Measurements from ENCODE around the gene PLA2G2D. TPM values are rescaled to one million over a fixed set of nuclear protein-coding genes. Genes with fewer than 3 reads are reported as not detected.

PLA2G2D gene
- total and polyA plus RNA-seq, 9 of the 15 experiments (the other 6 are each of a cell fraction or from before 2014, with no cell fraction given): not detected

DNA sequence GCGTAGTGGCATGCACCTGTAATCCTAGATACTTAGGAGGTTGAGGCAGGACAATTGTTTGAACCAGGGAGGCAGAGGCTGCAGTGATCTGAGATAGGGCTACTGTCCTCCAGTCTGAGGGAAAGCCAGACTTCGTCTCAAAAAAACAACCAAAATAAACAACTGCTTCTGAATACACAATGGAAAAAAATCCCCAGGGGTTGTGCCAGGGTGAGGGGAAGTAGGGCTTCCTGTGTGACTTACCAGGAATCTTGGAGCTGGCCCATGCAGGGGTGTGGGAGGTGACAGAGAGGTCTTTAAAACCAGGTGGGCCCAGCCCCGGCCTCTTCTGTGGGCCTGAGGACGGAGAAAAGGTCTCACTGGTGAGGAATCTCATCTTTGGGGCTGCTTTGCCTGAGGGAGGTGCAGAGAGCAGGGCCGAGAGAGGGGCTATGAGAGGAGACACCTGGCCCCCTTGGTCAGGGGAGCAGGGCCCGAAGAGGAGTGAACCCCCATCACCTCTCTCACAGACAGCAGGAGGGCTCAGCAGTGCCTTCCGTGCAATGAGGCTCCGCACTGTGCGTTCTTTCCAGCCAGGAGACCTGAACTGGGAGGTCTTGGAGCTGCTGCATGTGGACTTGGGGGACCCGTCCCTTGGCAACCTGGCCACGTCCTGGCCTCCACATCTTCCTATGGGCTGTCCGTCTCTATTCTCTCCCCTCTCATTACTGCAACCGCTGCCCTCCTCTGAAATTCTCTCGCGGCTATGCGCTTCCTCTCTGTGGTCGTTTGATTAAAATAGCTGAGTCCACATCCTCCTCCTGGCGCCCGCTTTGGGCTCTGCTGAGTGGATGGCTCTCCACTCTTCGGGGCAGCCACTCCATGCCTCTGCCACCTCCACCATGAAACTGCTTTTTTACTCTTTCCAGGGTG, 38.6 kb downstream of the PLA2G2D start:
- H4K20me1 ChIP-seq (replicated peaks; ENCODE audit: control insufficient read depth, insufficient read depth, low read length): no peaks in the 10 kb centered on the region
- DNase-seq (ENCODE audit: extremely low read depth in 1 of 4, low spot score in 3 of 4): no peak
- WGBS (ENCODE audit: insufficient coverage, low coverage, missing lambda C conversion rate): 2% methylated on average over 20 of the region's 20 CpGs
- intact Hi-C loops (cut with micrococcal nuclease) (no loop called here), in situ Hi-C loops (cut with MboI) (no loop called here)
- H3K9me3 ChIP-seq (replicated peaks; ENCODE audit: control insufficient read depth, insufficient read depth, low read depth, low read length): no peaks in the 10 kb centered on the region
- H3K9ac ChIP-seq (ENCODE audit: insufficient read depth in 1 of 2, low read depth in 2 of 2, low read length in 2 of 2): no peak overlapping the region
- no peaks in the 10 kb centered on the region for H3K79me2 ChIP-seq (ENCODE audit: control insufficient read depth, insufficient read depth, low read length)
- H3K4me2 ChIP-seq (ENCODE audit: insufficient read depth, low read length): no peak overlapping the region
- H3K4me3 ChIP-seq: no peak overlapping the region
- no peaks in the 10 kb centered on the region for H3K9me1 ChIP-seq (ENCODE audit: control insufficient read depth, insufficient read depth, low read length)
- no peak overlapping the region for H2AFZ ChIP-seq (ENCODE audit: low read depth, low read length)
- no peak for FAIRE-seq
- ATAC-seq: no peak
- BruUV-seq (replicated peaks): no TSS peak
- no peaks in the 10 kb centered on the region for H3K4me1 ChIP-seq (replicated peaks in 1 of 2; ENCODE audit: control insufficient read depth in 2 of 2, insufficient read depth in 2 of 2, low read length in 2 of 2)
- ChIA-PET CTCF (ENCODE audit: low intra/inter-chr PET ratio) (no interaction called here), POLR2A (interaction anchor here (0.5 to 0.7 kb wide), 2 partner anchors 15 to 1080 kb away, joined by 3 read pairs; no protein-coding TSS in a partner anchor)
- H3K27ac ChIP-seq (ENCODE audit: extremely low read depth, low read depth, low read length): no peak overlapping the region
- TF ChIP-seq GABPB2 (CRISPR knock-in tag; conservative IDR thresholded peaks at IDR 0.05): no peak
- TF ChIP-seq ELF1 (tag; IDR thresholded peaks at IDR 0.05): no peak
- no peak for TF ChIP-seq YBX1 (IDR thresholded peaks at IDR 0.05)
- no peak for TF ChIP-seq ZNF175 (CRISPR knock-in tag; IDR thresholded peaks at IDR 0.05; ENCODE audit: low read depth)
- TF ChIP-seq SMARCA4 (IDR thresholded peaks at IDR 0.05): no peak
- no peak for TF ChIP-seq ZNF57 (CRISPR knock-in tag; IDR thresholded peaks at IDR 0.05)
- TF ChIP-seq, protein P1, sequence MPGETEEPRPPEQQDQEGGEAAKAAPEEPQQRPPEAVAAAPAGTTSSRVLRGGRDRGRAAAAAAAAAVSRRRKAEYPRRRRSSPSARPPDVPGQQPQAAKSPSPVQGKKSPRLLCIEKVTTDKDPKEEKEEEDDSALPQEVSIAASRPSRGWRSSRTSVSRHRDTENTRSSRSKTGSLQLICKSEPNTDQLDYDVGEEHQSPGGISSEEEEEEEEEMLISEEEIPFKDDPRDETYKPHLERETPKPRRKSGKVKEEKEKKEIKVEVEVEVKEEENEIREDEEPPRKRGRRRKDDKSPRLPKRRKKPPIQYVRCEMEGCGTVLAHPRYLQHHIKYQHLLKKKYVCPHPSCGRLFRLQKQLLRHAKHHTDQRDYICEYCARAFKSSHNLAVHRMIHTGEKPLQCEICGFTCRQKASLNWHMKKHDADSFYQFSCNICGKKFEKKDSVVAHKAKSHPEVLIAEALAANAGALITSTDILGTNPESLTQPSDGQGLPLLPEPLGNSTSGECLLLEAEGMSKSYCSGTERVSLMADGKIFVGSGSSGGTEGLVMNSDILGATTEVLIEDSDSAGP (CRISPR knock-in tag; IDR thresholded peaks at IDR 0.05): no peak
- no peak for TF ChIP-seq ZBTB1 (CRISPR knock-in tag; IDR thresholded peaks at IDR 0.05; ENCODE audit: borderline replicate concordance, low read depth)
- no peak for TF ChIP-seq SREBF2 (CRISPR knock-in tag; IDR thresholded peaks at IDR 0.05)
- TF ChIP-seq, protein P2, sequence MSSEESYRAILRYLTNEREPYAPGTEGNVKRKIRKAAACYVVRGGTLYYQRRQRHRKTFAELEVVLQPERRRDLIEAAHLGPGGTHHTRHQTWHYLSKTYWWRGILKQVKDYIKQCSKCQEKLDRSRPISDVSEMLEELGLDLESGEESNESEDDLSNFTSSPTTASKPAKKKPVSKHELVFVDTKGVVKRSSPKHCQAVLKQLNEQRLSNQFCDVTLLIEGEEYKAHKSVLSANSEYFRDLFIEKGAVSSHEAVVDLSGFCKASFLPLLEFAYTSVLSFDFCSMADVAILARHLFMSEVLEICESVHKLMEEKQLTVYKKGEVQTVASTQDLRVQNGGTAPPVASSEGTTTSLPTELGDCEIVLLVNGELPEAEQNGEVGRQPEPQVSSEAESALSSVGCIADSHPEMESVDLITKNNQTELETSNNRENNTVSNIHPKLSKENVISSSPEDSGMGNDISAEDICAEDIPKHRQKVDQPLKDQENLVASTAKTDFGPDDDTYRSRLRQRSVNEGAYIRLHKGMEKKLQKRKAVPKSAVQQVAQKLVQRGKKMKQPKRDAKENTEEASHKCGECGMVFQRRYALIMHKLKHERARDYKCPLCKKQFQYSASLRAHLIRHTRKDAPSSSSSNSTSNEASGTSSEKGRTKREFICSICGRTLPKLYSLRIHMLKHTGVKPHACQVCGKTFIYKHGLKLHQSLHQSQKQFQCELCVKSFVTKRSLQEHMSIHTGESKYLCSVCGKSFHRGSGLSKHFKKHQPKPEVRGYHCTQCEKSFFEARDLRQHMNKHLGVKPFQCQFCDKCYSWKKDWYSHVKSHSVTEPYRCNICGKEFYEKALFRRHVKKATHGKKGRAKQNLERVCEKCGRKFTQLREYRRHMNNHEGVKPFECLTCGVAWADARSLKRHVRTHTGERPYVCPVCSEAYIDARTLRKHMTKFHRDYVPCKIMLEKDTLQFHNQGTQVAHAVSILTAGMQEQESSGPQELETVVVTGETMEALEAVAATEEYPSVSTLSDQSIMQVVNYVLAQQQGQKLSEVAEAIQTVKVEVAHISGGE (CRISPR knock-in tag; IDR thresholded peaks at IDR 0.05): no peak
- H3K27me3 ChIP-seq (ENCODE audit: control insufficient read depth in 2 of 2, insufficient read depth in 2 of 2, low read length in 2 of 2): peaks cover 27 to 62% of the 10 kb centered on the region in 2 experiments; a peak in 4 of 5 replicates
- no peaks in the 10 kb centered on the region for H3K36me3 ChIP-seq (ENCODE audit: control insufficient read depth, insufficient read depth, low read length)
